ENCODE data around the gene IMPDH1. TPM values are rescaled to one million over a fixed set of nuclear protein-coding genes. Genes with fewer than 3 reads are reported as not detected.

IMPDH1 gene
- total and polyA plus RNA-seq, 2 experiments from 2014 or later, result 34.7 to 70.5 TPM

DNA sequence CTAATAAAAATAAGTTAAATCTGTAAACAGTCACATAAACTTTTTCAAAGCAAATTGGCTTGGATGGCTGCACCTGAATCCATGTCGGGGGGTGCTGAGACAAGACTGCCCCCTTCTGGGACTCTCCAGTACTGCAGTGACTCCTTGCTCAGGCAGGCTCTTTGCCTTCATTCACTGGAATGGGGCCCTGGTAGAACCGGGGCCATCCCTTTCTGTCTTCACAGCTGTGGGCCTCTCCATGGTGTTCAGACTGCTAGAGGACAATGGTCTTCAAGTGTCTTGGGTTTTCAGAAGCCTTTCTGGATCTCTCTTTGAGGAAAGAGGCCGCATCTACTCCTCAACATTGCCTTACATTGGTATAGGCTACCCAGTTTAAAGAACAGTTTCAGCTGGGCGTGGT, 16.1 kb upstream of the IMPDH1 start:
- WGBS (ENCODE audit: low lambda C conversion rate, missing lambda C conversion rate), result 31% methylated on average over 4 of the region's 4 CpGs
- TF ChIP-seq EZH2 (IDR thresholded peaks at IDR 0.05; ENCODE audit: borderline replicate concordance) (no peak), EZH2phosphoT487 (IDR thresholded peaks at IDR 0.05; ENCODE audit: low read depth, severe bottlenecking, unreplicated experiment) (no peak)
- TF ChIP-seq, protein P1, sequence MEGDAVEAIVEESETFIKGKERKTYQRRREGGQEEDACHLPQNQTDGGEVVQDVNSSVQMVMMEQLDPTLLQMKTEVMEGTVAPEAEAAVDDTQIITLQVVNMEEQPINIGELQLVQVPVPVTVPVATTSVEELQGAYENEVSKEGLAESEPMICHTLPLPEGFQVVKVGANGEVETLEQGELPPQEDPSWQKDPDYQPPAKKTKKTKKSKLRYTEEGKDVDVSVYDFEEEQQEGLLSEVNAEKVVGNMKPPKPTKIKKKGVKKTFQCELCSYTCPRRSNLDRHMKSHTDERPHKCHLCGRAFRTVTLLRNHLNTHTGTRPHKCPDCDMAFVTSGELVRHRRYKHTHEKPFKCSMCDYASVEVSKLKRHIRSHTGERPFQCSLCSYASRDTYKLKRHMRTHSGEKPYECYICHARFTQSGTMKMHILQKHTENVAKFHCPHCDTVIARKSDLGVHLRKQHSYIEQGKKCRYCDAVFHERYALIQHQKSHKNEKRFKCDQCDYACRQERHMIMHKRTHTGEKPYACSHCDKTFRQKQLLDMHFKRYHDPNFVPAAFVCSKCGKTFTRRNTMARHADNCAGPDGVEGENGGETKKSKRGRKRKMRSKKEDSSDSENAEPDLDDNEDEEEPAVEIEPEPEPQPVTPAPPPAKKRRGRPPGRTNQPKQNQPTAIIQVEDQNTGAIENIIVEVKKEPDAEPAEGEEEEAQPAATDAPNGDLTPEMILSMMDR (IDR thresholded peaks at IDR 0.05; ENCODE audit: poor library complexity), result peak; percentile 83
- Histone ChIP-seq H3K4me1 (ENCODE audit: insufficient read depth) (peaks cover 3% of the 10 kb centered on the region), H4K20me1 (ENCODE audit: insufficient read depth, poor library complexity, severe bottlenecking) (no peaks in the 10 kb centered on the region), H3K27ac (no peak overlapping the region), H3K9me2 (replicated peaks; ENCODE audit: insufficient read depth) (no peaks in the 10 kb centered on the region), H3K36me3 (replicated peaks; ENCODE audit: insufficient read depth, low read depth) (no peaks in the 10 kb centered on the region), H2AFZ (no peak overlapping the region), H3K79me2 (no peaks in the 10 kb centered on the region), H3K4me2 (no peak overlapping the region), H3K4me3 (no peak overlapping the region), H3K9me3 (ENCODE audit: low read depth) (no peaks in the 10 kb centered on the region), H3K27me3 (no peaks in the 10 kb centered on the region)
- peak; percentile 74 for DNase-seq (ENCODE audit: low spot score)

DNA sequence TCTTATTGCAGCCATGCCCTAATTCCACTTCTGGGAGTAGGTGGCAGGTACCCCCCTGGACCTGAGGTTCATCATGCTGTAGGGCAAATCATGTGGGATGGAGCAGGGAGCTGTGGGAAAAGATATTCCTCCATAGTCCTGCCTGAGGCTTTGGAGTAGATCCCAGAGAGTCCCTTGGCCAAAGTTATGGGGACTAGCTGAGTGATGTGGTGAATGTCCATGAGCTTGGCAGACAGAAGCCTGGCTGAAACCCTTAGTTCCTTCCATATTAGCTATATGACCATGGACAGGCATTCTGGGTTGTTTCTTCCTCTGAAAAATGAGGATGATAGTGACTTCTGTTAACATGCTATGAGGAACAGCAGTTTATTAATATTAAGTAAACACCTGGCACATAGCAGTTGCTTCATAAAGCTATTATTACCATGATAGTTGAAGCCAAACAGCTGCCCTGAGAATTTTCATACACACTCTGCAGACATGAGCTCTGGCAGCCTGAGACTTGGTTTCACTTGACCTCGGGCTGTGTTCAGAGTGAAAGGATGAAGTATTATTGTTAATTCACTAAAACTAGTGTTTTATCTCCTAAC, 15.0 kb upstream of the IMPDH1 start:
- WGBS (ENCODE audit: low lambda C conversion rate, missing lambda C conversion rate), result 80% methylated on average over 1 of the region's 1 CpG
- Histone ChIP-seq H4K20me1 (ENCODE audit: insufficient read depth, poor library complexity, severe bottlenecking) (no peaks in the 10 kb centered on the region), H3K4me1 (ENCODE audit: insufficient read depth) (peaks cover 4% of the 10 kb centered on the region), H3K79me2 (no peaks in the 10 kb centered on the region), H3K4me2 (no peak overlapping the region), H3K9me2 (replicated peaks; ENCODE audit: insufficient read depth) (no peaks in the 10 kb centered on the region), H3K4me3 (no peak overlapping the region), H3K9me3 (ENCODE audit: low read depth) (no peaks in the 10 kb centered on the region), H3K27ac (no peak overlapping the region), H3K27me3 (no peaks in the 10 kb centered on the region), H3K36me3 (replicated peaks; ENCODE audit: insufficient read depth, low read depth) (no peaks in the 10 kb centered on the region), H2AFZ (no peak overlapping the region)
- no peak for DNase-seq (ENCODE audit: low spot score)
- TF ChIP-seq EZH2 (IDR thresholded peaks at IDR 0.05; ENCODE audit: borderline replicate concordance) (no peak), EZH2phosphoT487 (IDR thresholded peaks at IDR 0.05; ENCODE audit: low read depth, severe bottlenecking, unreplicated experiment) (no peak)
- TF ChIP-seq, protein P1 (IDR thresholded peaks at IDR 0.05; ENCODE audit: poor library complexity), result no peak

DNA sequence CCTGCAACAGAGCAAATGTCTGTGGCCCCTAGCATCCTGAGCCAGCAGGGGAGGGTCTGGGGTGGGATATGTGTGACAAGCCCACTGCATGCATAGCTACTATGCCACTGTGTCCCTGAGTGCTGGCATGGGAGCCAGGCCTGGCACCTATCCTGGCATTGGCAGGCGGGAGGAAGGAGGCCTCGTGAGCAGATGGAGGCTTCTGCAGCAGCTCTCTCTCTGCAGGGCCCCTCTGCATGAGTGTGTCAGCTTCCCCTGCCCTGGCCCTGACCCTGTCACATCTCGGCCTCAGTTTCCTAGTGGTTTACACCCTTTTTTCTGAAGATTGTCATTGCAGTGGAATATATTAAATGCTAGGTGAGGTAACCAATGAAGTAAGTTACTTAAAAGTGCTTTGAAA, 13.1 kb upstream of the IMPDH1 start:
- Histone ChIP-seq H3K27me3 (no peaks in the 10 kb centered on the region), H4K20me1 (ENCODE audit: insufficient read depth, poor library complexity, severe bottlenecking) (no peaks in the 10 kb centered on the region), H3K4me2 (no peak overlapping the region), H3K36me3 (replicated peaks; ENCODE audit: insufficient read depth, low read depth) (no peaks in the 10 kb centered on the region), H3K4me1 (ENCODE audit: insufficient read depth) (peaks cover 4% of the 10 kb centered on the region), H3K4me3 (no peak overlapping the region), H3K27ac (no peak overlapping the region), H3K79me2 (no peaks in the 10 kb centered on the region), H2AFZ (no peak overlapping the region), H3K9me3 (ENCODE audit: low read depth) (no peaks in the 10 kb centered on the region), H3K9me2 (replicated peaks; ENCODE audit: insufficient read depth) (no peaks in the 10 kb centered on the region)
- 83% methylated on average over 3 of the region's 3 CpGs for WGBS (ENCODE audit: low lambda C conversion rate, missing lambda C conversion rate)
- TF ChIP-seq EZH2 (IDR thresholded peaks at IDR 0.05; ENCODE audit: borderline replicate concordance), result no peak
- TF ChIP-seq EZH2phosphoT487 (IDR thresholded peaks at IDR 0.05; ENCODE audit: low read depth, severe bottlenecking, unreplicated experiment), result no peak
- TF ChIP-seq, protein P1 (IDR thresholded peaks at IDR 0.05; ENCODE audit: poor library complexity), result no peak
- no peak for DNase-seq (ENCODE audit: low spot score)
